Cortex of kidney (tissue), 1 donor: ENCODE measurements around the gene DDX47.
"Not testable (repeated sequence)": the region's sequence is repeated elsewhere in the genome, so short reads cannot be mapped to it uniquely, and the experiment has no call there.

Experiments used
- DNase-seq: peaks from one replicate; lab custom pipeline; 2025; lab: John Stamatoyannopoulos, UW

DDX47 gene

GRCh38 chr12:12874029-12874428, 60.9 kb downstream of the DDX47 start:
- DNase-seq: no peak

DNA sequence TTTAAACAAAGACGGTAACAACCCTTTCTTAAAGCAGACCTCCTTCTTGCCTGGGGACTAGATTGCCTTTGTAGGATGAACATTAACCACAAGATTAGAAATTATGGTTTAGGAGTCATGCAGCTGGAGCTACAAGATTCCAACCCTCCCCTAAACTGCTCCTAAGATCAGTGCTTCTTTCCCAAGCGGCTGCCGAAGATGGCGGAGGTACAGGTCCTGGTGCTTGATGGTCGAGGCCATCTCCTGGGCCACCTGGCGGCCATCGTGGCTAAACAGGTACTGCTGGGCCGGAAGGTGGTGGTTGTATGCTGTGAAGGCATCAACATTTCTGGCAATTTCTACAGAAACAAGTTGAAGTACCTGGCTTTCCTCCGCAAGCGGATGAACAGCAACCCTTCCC, 62.2 kb downstream of the DDX47 start:
- DNase-seq: not testable (repeated sequence)

- DNase-seq: no peak
Observed at GRCh38 chr12:12877153-12877768, 64.1 kb downstream of the DDX47 start.

- no peak for DNase-seq
Observed at GRCh38 chr12:12877781-12878455, 64.8 kb downstream of the DDX47 start.
